Measurements from ENCODE around the gene TMEFF2.
"Not testable (repeated sequence)": the region's sequence is repeated elsewhere in the genome, so short reads cannot be mapped to it uniquely, and the experiment has no call there.

Gene TMEFF2

DNA sequence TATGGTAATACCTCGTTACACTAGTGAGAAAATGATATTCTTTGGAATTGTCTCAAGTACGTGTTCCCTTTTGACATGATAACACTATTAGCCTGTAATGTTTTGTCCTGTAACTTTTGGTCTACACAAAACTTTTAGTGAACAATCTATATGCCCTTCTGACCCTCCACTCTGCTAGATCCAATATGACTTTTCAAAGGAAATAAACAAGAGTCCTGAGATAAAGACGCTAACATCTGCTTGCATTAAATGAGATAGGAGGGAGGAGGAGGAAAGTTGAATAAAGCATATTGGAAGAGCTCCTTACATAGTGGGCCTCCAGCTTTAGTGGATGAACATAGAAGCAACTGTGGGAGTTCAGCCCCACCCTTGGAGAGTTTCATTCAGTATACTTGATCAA, 264.5 kb downstream of the TMEFF2 start:
- H3K4me3 ChIP-seq (ENCODE audit: low read depth, low read length): no peak overlapping the region
- TF ChIP-seq, protein P1, sequence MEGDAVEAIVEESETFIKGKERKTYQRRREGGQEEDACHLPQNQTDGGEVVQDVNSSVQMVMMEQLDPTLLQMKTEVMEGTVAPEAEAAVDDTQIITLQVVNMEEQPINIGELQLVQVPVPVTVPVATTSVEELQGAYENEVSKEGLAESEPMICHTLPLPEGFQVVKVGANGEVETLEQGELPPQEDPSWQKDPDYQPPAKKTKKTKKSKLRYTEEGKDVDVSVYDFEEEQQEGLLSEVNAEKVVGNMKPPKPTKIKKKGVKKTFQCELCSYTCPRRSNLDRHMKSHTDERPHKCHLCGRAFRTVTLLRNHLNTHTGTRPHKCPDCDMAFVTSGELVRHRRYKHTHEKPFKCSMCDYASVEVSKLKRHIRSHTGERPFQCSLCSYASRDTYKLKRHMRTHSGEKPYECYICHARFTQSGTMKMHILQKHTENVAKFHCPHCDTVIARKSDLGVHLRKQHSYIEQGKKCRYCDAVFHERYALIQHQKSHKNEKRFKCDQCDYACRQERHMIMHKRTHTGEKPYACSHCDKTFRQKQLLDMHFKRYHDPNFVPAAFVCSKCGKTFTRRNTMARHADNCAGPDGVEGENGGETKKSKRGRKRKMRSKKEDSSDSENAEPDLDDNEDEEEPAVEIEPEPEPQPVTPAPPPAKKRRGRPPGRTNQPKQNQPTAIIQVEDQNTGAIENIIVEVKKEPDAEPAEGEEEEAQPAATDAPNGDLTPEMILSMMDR (IDR thresholded peaks at IDR 0.05; ENCODE audit: low read depth, low read length): no peak

DNA sequence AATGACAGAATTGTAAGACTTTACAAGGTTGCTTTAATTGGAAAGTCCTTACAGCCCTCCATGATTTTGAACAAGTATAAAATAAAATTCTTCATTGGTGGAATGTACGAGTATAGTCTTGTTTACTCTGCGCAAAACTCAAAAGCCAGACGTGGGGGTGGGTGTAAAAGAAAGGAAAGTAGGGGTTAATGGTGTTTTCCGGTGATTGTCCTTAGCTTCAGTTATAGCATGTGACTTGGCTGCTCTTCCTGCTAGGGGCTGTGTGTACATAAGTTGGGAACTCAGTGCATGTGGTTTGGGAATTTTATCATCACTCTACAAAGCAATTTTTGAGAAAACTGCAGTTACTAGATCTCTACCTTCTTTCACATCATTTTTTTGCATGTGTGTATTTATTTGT, 265.4 kb downstream of the TMEFF2 start:
- TF ChIP-seq, protein P1 (IDR thresholded peaks at IDR 0.05; ENCODE audit: low read depth, low read length): no peak
- no peak overlapping the region for H3K4me3 ChIP-seq (ENCODE audit: low read depth, low read length)

DNA sequence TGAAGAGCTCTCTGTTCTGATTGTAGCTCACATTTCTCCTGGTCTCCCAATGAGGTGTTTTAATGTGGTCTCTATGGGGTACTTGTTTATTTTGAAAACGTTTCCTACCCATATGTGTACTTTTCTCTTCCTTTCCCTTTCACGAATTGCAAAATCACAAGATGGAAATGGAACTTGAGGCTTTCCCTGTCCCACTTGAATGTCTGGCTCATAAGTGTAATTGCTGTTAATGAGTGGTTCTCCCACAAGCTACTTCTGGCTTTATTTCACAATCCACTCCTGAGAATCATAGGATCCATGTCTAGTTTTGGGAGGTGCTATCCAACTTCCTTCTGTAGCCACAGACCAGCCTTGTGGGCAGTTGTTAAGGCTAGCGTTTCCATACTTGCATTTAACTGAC, 266.7 kb downstream of the TMEFF2 start:
- H3K4me3 ChIP-seq (ENCODE audit: low read depth, low read length): no peak overlapping the region
- TF ChIP-seq, protein P1 (IDR thresholded peaks at IDR 0.05; ENCODE audit: low read depth, low read length): no peak

DNA sequence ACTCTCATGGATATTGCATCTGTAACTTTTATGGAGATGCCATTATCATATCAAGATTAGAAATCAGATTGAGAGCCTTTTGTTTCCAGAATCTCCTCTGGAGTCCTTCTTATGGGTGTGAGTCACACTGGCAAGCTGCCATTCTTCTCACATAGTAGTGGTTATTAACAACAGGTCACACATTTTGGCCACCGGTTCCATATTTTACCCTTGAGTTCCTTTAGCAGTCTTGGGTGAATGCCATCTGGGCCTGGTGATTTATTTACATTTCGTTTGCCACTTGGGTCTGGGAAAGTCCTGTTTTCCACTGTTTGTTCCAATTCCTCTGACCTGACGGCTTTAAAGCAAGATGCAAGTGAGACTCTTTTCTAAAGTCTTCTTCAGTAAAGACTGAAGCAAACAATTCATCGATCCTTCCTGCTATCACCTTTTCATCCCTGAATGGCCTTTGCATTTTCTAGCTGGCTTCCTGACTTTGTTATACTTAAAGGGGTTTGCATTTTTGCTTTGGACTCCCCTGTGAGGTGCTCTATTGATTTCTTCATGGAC, 267.3 kb downstream of the TMEFF2 start:
- TF ChIP-seq, protein P1 (IDR thresholded peaks at IDR 0.05; ENCODE audit: low read depth, low read length): no peak
- no peak overlapping the region for H3K4me3 ChIP-seq (ENCODE audit: low read depth, low read length)

DNA sequence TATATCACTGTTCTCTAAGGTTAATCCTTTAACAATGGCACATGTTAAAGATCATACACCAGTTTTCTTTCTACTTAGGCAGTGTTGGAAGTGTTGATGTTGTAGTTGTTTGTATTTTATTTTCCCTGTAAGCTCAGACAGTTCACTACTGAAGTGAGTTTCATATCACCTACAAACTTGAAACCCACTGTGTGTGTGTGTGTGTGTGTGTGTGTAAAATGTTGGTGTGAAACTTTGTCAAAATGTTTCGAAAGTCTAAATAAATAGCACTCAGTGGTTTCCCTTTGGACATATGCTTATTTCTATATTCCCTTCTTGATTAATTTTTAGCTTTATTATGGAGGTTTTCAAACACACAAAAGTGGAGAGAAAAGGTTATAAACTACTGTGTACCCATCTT, 268.1 kb downstream of the TMEFF2 start:
- TF ChIP-seq, protein P1 (IDR thresholded peaks at IDR 0.05; ENCODE audit: low read depth, low read length): no peak
- no peak overlapping the region for H3K4me3 ChIP-seq (ENCODE audit: low read depth, low read length)

DNA sequence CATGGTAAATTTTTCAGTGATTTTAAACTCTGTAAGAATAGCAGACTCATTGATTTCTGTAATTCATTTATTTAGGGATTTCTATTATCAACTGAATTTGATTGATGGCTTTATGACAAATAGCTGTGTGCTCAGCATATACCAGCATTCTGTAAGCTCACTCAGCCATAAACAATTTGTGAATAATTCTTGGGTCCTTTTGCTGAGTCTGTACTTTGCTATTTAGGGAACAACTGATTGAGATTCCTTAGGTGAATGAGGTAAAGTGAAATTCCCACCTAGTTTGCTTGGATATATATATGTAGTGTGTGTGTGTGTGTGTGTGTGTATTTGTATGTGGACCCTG, 271.1 kb downstream of the TMEFF2 start:
- no peak overlapping the region for H3K4me3 ChIP-seq (ENCODE audit: low read depth, low read length)
- TF ChIP-seq, protein P1 (IDR thresholded peaks at IDR 0.05; ENCODE audit: low read depth, low read length): no peak

DNA sequence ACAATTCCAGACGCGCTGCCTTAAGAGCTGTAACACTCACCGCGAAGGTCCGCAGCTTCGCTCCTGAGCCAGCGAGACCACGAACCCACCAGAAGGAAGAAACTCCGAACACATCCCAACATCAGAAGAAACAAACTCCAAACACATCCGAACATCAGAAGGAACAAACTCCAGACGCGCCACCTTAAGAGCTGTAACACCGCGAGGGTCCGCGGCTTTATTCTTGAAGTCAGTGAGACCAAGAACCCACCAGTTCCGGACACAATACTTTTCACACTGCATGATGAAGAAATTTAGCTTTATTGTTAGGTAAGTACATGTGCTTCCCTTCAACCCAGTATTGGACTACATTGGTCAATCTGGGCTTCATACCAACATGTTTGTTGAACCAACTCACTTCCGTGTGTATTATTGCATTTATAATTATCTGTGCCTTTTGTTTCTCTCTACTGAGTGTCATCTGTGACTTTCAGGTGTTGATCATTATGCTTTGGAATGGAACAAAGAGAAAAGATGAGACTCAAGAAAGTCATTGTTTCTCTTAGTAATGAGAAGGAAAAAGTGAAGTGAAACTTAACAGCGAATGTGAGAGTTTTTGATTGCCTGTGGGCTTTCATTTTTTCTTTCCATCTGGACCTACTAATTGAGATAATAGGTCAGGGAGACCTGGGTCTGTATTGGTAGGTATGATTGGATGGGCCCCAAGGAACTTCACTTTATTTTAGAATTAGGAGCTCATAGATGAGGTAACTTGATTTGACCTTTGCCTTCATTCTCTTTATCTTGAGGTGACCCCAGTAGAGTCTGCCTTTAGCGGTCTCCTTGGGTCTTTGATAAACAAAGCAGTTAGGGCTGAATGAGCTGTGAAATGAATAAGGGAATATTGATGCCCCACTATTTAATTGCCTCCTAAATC, 271.7 kb downstream of the TMEFF2 start:
- H3K4me3 ChIP-seq (ENCODE audit: low read depth, low read length): no peak overlapping the region
- TF ChIP-seq, protein P1 (IDR thresholded peaks at IDR 0.05; ENCODE audit: low read depth, low read length): no peak

DNA sequence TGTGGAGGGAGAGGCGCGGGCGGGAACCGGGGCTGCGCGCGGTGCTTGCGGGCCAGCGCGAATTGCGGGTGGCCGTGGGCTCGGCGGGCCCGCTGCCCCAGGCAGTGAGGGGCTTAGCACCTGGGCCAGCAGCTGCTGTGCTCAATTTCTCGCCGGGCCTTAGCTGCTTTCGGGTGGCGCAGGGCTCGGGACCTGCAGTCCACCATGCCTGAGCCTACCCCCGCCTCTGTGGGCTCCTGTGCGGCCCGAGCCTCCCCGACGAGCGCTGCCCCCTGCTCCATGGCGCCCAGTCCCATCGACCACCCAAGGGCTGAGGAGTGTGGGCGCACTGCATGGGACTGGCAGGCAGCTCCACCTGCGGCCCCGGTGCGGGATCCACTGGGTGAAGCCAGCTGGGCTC, 273.1 kb downstream of the TMEFF2 start:
- not testable (repeated sequence) for H3K4me3 ChIP-seq (ENCODE audit: low read depth, low read length)

All from WI38 (cell line).